Kidney (tissue), 14 donors: Measurements from ENCODE around the gene CREB3L2. TPM values are rescaled to one million over a fixed set of nuclear protein-coding genes. Genes with fewer than 3 reads are reported as not detected.

Experiments
- DNase-seq, 5 donors: peaks; one replicate each; pipeline ENCODE4 v3.0.0-alpha.2; 2013 to 2020
- FAIRE-seq: peaks from 2 replicates; lab custom pipeline; 2012; peaks lifted over from hg19 to GRCh38; lab: Jason Lieb, UNC
- H3K27ac ChIP-seq, 2 donors: one replicate each; pipeline ENCODE4 v1.7.0; 2013; ENCODE audit warnings: low read depth in 2 of 2, low read length in 2 of 2, inconsistent platforms in 1 of 2
- H3K27me3 ChIP-seq: one replicate; pipeline ENCODE4 v1.7.1; 2013; ENCODE audit warnings: low read length, inconsistent platforms; ENCODE audit not compliant: control insufficient read depth, insufficient read depth
- H3K36me3 ChIP-seq, 3 donors: one replicate each; pipeline versions ENCODE4 v1.7.0 to v1.7.1; 2013; ENCODE audit warnings: low read length in 3 of 3, control low read depth in 1 of 3, inconsistent platforms in 1 of 3; ENCODE audit not compliant: insufficient read depth in 3 of 3, control insufficient read depth in 2 of 3
- H3K4me1 ChIP-seq, 3 donors: one replicate each; pipeline versions ENCODE4 v1.7.0 to v1.7.1; 2013; ENCODE audit warnings: low read length in 3 of 3, inconsistent platforms in 1 of 3, low read depth in 1 of 3; ENCODE audit not compliant: control insufficient read depth in 2 of 3, insufficient read depth in 2 of 3
- H3K4me3 ChIP-seq, 3 donors: one replicate each; pipeline versions ENCODE4 v1.7.0 to v1.8.1; 2013; ENCODE audit warnings: low read length in 3 of 3, control low read depth in 1 of 3, inconsistent platforms in 1 of 3
- H3K9ac ChIP-seq, 3 donors: one replicate each; pipeline versions ENCODE4 v1.7.0 to v1.7.1; 2013; ENCODE audit warnings: low read length in 3 of 3, control low read depth in 1 of 3, inconsistent platforms in 1 of 3
- H3K9me3 ChIP-seq, 3 donors: one replicate each; pipeline versions ENCODE4 v1.7.0 to v1.7.1; 2013; ENCODE audit warnings: low read length in 3 of 3, control low read depth in 1 of 3, inconsistent platforms in 1 of 3; ENCODE audit not compliant: control insufficient read depth in 2 of 3, insufficient read depth in 1 of 3
- intact Hi-C: fragments of 100-400 bp; cut with DNase I; formaldehyde crosslinking; loops from one replicate; pipeline ENCODE4 v1.11.1; 2022
- polyA plus RNA-seq: library from polyadenylated mRNA; stranded (reverse); fragments of 350-450 nt; fragmentation: Illumina TruSeq; extraction: RNeasy Lipid Tissue Mini Kit (QIAGEN cat#74804); gene quantifications from one replicate; pipeline ENCODE4 v1.2.3, GENCODE V29; 2014; ENCODE audit warnings: low read depth, low replicate concordance; ENCODE audit not compliant: insufficient read depth
- total RNA-seq: library from RNA; stranded (reverse); fragmentation: NEBNext Ultra II Directional; extraction: Animal tissue kit (Norgen Biotek cat#: 25700); gene quantifications from one replicate; pipeline ENCODE4 v1.2.1, GENCODE V29; 2021
- TF ChIP-seq, protein P1 (sequence below): IDR thresholded peaks from 3 replicates; pipeline ENCODE4 v1.5.1; 2012; ENCODE audit warnings: mild to moderate bottlenecking, moderate library complexity, borderline replicate concordance; ENCODE audit not compliant: insufficient read depth; ENCODE audit errors: extremely low read depth
- donor health status: control.
- donor health status: control.
- donor health status: control.
- donor health status: control.
- donor health status: control.
- donor health status: DM: yes; HTN: yes; CAD: no.
- donor health status: Normal renal cell carcinoma (clear cell type).

CREB3L2 gene
- total and polyA plus RNA-seq, 2 donors from 2014 or later: 18.5 to 114 TPM

DNA sequence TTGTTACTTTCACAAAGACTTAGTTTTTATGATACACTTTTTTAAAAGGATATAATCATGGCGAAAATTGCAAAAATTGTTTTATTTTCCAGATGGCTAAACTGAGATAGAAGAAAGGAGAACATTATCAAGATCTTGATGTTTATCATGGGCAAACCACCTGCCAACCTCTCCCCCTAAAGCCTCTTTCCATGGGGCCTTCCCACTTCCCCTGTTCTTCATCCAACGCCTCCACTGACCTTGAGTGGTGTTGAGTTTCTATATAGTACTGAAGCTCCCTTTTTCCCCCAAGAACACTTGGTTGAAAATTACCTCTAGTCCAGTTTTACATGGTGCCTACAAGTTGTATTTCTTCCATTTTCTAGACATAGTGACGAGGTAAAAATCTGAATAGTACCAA is 5.0 kb downstream of the CREB3L2 start:
- Histone ChIP-seq H3K4me1 (peaks cover 2 to 39% (median 36%) of the 10 kb centered on the region in 3 donors), H3K27me3 (no peaks in the 10 kb centered on the region), H3K9ac (no peak overlapping the region), H3K9me3 (no peaks in the 10 kb centered on the region), H3K36me3 (no peaks in the 10 kb centered on the region), H3K27ac (no peak overlapping the region), H3K4me3 (no peak overlapping the region)
- TF ChIP-seq, protein P1, sequence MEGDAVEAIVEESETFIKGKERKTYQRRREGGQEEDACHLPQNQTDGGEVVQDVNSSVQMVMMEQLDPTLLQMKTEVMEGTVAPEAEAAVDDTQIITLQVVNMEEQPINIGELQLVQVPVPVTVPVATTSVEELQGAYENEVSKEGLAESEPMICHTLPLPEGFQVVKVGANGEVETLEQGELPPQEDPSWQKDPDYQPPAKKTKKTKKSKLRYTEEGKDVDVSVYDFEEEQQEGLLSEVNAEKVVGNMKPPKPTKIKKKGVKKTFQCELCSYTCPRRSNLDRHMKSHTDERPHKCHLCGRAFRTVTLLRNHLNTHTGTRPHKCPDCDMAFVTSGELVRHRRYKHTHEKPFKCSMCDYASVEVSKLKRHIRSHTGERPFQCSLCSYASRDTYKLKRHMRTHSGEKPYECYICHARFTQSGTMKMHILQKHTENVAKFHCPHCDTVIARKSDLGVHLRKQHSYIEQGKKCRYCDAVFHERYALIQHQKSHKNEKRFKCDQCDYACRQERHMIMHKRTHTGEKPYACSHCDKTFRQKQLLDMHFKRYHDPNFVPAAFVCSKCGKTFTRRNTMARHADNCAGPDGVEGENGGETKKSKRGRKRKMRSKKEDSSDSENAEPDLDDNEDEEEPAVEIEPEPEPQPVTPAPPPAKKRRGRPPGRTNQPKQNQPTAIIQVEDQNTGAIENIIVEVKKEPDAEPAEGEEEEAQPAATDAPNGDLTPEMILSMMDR: no peak
- FAIRE-seq (no peak), DNase-seq (no peak)
- intact Hi-C loops: no loop called here

DNA sequence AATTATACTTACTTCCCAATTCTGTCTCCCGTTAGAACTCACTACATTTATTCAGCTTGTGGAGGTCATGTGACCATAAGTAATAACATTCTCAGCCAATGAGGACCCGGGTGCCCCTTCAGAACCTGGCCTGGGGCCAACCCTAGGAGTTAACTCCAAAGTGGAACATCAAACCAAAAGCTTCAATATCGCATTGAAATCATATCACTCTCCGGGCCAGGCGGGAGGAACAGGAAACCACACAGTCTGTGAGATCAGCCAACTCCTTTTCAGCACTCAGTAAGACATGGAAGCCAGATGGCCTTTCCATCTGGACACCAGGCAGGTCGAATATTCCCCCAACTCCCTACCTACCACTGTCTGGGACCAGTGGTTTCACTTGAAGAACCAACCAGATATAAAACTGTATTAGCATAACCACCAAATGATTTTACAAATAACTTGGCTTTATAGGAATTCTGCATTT is 5.5 kb downstream of the CREB3L2 start:
- intact Hi-C loops: no loop called here
- Histone ChIP-seq H3K36me3 (no peaks in the 10 kb centered on the region), H3K4me1 (peaks cover 2 to 40% (median 36%) of the 10 kb centered on the region in 3 donors), H3K4me3 (peak overlapping the region in 1 of 3 donors; percentile 2), H3K27ac (no peak overlapping the region), H3K9me3 (no peaks in the 10 kb centered on the region), H3K27me3 (no peaks in the 10 kb centered on the region), H3K9ac (no peak overlapping the region)
- TF ChIP-seq, protein P1: no peak
- FAIRE-seq (no peak), DNase-seq (peak in 1 of 5 donors; percentile 74)

DNA sequence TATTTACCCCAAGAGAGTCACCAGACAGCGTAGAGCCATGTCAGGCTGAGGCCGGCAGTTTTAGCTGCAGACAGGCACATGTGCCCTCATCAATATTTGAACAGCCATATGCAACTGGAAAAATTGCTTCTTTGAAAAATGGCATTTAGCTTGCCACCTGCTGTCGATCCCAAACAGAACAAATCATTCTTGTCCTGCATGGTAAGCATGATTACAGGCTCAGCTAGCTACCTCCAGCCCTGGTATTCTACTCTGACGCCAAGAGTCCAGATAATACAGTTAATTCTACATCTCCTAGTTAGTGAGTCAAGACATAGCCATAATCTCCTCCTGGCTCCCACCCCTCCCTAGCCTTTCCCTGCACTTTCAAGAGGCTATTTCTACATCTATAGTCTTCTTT is 7.7 kb downstream of the CREB3L2 start:
- H3K36me3 ChIP-seq: no peaks in the 10 kb centered on the region
- no peak overlapping the region for H3K9ac ChIP-seq
- no peaks in the 10 kb centered on the region for H3K9me3 ChIP-seq
- H3K27me3 ChIP-seq: no peaks in the 10 kb centered on the region
- TF ChIP-seq, protein P1: no peak
- peak overlapping the region in 1 of 2 donors; percentile 41 for H3K27ac ChIP-seq
- H3K4me3 ChIP-seq: no peak overlapping the region
- intact Hi-C loops: no loop called here
- FAIRE-seq (no peak), DNase-seq (no peak)
- peaks cover 2 to 40% (median 28%) of the 10 kb centered on the region in 3 donors for H3K4me1 ChIP-seq

DNA sequence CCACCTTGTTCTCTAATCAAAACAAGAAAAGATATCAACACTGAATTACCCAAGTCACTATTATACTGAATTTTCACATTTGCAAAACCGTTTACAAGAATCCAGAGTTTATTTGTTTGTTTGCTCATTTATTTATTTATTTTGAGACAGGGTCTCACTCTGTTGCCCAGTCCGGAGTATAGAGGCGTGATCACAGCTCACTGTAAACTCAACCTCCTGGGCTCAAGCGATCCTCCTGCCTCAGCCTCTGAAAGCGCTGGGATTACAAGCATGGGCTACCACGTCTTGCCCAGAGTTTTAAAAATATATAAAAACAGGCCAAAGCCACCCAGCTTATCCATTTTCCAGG is 8.5 kb downstream of the CREB3L2 start:
- Histone ChIP-seq H3K27me3 (no peaks in the 10 kb centered on the region), H3K9me3 (no peaks in the 10 kb centered on the region), H3K4me3 (no peak overlapping the region), H3K9ac (no peak overlapping the region), H3K4me1 (peaks cover 2 to 40% (median 27%) of the 10 kb centered on the region in 3 donors), H3K36me3 (no peaks in the 10 kb centered on the region), H3K27ac (no peak overlapping the region)
- intact Hi-C loops: no loop called here
- TF ChIP-seq, protein P1: no peak
- no peak for FAIRE-seq
- no peak for DNase-seq
